NCI-H82 treated with DMSO at 0.1 percent for 48 hours (cell line): ENCODE measurements around the gene GALNT14.

ENCODE experiments used
- DNase-seq: peaks from one replicate; lab custom pipeline; 2025; ENCODE audit not compliant: unreplicated experiment; lab: John Stamatoyannopoulos, UW

GALNT14 gene

DNA sequence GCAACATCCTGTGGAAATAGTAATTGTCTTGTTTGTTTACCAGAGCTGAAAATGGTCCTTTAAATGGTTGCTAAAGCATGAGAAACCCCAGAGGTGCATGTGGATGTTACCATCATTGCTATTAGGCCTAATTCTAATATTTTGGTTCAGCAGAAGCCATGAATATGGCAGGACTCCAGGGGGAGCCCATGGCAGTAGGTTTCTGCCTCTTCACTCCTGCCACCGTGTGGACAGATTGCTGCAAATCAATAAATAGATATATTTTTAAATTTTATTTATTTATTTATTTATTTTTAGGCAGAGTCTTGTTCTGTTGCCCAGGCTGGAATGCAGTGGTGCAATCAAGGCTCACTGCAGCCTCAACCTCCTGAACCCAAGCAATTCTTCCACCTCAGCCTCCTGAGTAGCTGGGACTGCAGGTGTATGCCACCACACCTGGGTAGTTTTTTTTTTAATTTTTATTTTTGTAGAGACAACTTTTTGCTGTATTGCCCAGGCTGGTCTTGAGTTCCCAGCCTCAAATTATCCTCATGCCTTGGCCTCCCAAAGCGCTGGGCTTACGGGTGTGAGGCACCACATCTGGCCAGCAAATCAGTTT is 276.1 kb downstream of the GALNT14 start:
- peak; percentile 11 for DNase-seq

DNA sequence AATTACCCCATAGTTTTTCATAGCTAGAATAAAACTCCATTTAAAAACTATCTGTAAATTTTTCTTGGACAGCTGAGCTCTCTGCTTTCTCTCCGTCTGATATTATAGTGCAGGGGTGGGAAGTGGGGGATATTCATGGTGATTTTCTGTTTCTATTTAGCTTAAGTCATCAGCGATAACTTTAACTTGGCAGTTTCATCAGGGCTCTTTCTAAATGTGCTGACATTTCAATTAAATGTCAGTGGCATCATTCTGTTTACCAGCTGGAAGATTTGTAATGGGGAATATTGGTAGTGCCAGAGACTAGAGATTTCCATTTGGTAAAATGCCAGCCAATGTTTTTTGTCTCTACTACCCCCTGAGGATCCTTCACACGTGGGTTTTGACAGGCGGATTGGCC is 277.5 kb downstream of the GALNT14 start:
- DNase-seq: no peak
